ENCODE results near the gene CNTN1.
"Not testable (repeated sequence)": the region's sequence is repeated elsewhere in the genome, so short reads cannot be mapped to it uniquely, and the experiment has no call there.

Gene CNTN1

GRCh38 chr12:41067941-41068645 lies 375.9 kb downstream of the CNTN1 start:
- H3K4me3 ChIP-seq (ENCODE audit: low read depth, low read length), result no peak overlapping the region
- no peak for DNase-seq (ENCODE audit: low read depth)
- TF ChIP-seq CTCF (conservative IDR thresholded peaks at IDR 0.05; ENCODE audit: low read depth, low read length), result no peak

- DNase-seq (ENCODE audit: low read depth), result no peak
- TF ChIP-seq CTCF (conservative IDR thresholded peaks at IDR 0.05; ENCODE audit: low read depth, low read length), result no peak
- H3K4me3 ChIP-seq (ENCODE audit: low read depth, low read length), result no peak overlapping the region
These were observed 381.6 kb downstream of the CNTN1 start for GRCh38 chr12:41073633-41074472.

- no peak for DNase-seq (ENCODE audit: low read depth)
- no peak overlapping the region for H3K4me3 ChIP-seq (ENCODE audit: low read depth, low read length)
- TF ChIP-seq CTCF (conservative IDR thresholded peaks at IDR 0.05; ENCODE audit: low read depth, low read length), result no peak
These were observed 382.2 kb downstream of the CNTN1 start for GRCh38 chr12:41074473-41074769.

- DNase-seq (ENCODE audit: low read depth), result no peak
- H3K4me3 ChIP-seq (ENCODE audit: low read depth, low read length), result no peak overlapping the region
- TF ChIP-seq CTCF (conservative IDR thresholded peaks at IDR 0.05; ENCODE audit: low read depth, low read length), result no peak
These were observed 383.9 kb downstream of the CNTN1 start for GRCh38 chr12:41076114-41076513.

GRCh38 chr12:41081241-41081640 lies 389.0 kb downstream of the CNTN1 start:
- not testable (repeated sequence) for DNase-seq (ENCODE audit: low read depth); H3K4me3 ChIP-seq (ENCODE audit: low read depth, low read length)

DNA sequence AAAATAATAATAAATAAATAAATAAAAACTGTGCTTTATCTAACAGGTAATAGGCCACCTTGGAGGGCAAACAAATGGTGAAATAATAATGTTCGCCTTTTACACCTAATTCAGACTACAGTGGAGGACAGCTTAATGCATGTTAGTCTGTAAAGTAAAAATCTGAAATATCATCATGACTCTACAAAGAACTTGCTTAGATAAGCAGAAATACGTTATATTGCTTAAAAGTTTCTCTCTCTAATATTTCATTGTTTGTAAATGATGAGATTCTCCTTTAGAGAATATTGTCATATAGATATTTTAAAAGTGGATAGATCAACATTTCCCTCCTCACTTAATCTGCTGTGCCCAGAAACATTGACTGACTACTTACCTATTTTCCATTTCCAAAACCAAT lies 397.2 kb downstream of the CNTN1 start:
- DNase-seq (ENCODE audit: low read depth), result no peak
- TF ChIP-seq CTCF (conservative IDR thresholded peaks at IDR 0.05; ENCODE audit: low read depth, low read length), result no peak
- no peak overlapping the region for H3K4me3 ChIP-seq (ENCODE audit: low read depth, low read length)

DNA sequence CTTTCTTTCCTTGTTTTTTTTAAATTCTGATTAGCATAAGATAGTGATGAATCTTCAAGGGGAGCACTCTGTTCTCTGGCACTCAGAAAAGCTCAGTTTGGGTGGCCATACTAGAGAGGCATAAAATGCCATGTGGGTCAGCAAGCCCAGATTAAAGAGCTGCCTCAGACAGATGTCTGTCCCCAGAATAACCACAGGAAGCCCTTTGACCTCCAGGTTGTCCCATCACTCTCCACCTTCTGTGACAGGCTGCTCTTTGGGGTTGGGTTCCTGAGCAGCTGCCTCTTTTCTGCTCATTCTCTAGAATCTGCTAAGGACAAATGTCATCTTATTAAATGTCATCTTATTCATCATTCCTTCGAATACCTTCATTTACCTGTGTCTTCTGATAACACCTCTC lies 399.9 kb downstream of the CNTN1 start:
- H3K4me3 ChIP-seq (ENCODE audit: low read depth, low read length), result no peak overlapping the region
- TF ChIP-seq CTCF (conservative IDR thresholded peaks at IDR 0.05; ENCODE audit: low read depth, low read length), result no peak
- DNase-seq (ENCODE audit: low read depth), result no peak
